ENCODE results near the gene TMEM156.

Gene TMEM156

DNA sequence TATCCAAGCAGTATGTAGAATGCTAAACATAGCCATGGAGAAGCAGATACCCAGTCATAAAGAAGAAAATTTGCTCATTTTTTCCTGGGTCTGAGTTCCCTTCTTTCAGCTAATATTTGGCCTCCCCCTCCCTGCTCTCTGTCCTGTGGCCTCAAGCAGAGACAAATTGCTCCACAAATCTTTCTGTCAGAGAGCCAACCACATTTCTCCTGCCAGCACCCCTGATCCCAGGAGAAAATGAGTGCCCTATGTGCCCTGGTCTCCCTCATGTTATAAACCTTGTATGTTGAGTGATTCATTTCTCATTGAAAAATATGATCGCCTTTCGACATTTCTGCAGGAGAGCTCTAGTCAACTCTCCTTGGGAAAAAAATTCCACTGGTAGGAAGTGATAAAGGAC is 82.0 kb downstream of the TMEM156 start:
- Histone ChIP-seq H3K4ac (ENCODE audit: low read depth, low read length) (no peak overlapping the region), H3K9me3 (ENCODE audit: insufficient read depth, low read depth, low read length) (peaks cover under 1% of the 10 kb centered on the region), H3K27ac (ENCODE audit: low read depth, low read length) (no peak overlapping the region), H2BK12ac (ENCODE audit: low read length) (no peak overlapping the region), H2BK5ac (ENCODE audit: low read depth, low read length, poor library complexity) (no peak overlapping the region), H3K79me2 (ENCODE audit: control insufficient read depth, insufficient read depth, low read length, poor library complexity) (no peaks in the 10 kb centered on the region), H3K18ac (ENCODE audit: low read length) (no peak overlapping the region), H3K27me3 (ENCODE audit: insufficient read depth, low read length) (no peaks in the 10 kb centered on the region), H3K79me1 (ENCODE audit: low read length) (no peaks in the 10 kb centered on the region), H2BK120ac (ENCODE audit: insufficient read depth, low read length, poor library complexity) (no peak overlapping the region), H3K23ac (ENCODE audit: low read length) (no peak overlapping the region), H4K12ac (ENCODE audit: low read depth, low read length) (no peak overlapping the region), H4K91ac (ENCODE audit: low read depth, low read length) (no peak overlapping the region), H4K8ac (ENCODE audit: low read depth, low read length) (no peak overlapping the region), H3K14ac (ENCODE audit: low read length) (no peak overlapping the region), H2AK5ac (ENCODE audit: low read length) (no peak overlapping the region), H3K4me1 (ENCODE audit: control insufficient read depth in 1 of 2, insufficient read depth in 2 of 2, low read length in 2 of 2) (no peaks in the 10 kb centered on the region), H3K4me2 (ENCODE audit: low read length) (no peak overlapping the region), H3K36me3 (ENCODE audit: control insufficient read depth in 1 of 2, insufficient read depth in 2 of 2, low read length in 2 of 2) (peaks cover 2% of the 10 kb centered on the region in 2 experiments), H3K9ac (ENCODE audit: low read length) (no peak overlapping the region), H3K4me3 (ENCODE audit: low read depth, low read length) (no peak overlapping the region), H2AFZ (ENCODE audit: insufficient read depth, low read length, poor library complexity) (no peak overlapping the region)
- WGBS (ENCODE audit: extremely low coverage, insufficient coverage, insufficient read length) = no CpG with 5 or more reads among the region's 2 CpGs
- DNase-seq = no peak

DNA sequence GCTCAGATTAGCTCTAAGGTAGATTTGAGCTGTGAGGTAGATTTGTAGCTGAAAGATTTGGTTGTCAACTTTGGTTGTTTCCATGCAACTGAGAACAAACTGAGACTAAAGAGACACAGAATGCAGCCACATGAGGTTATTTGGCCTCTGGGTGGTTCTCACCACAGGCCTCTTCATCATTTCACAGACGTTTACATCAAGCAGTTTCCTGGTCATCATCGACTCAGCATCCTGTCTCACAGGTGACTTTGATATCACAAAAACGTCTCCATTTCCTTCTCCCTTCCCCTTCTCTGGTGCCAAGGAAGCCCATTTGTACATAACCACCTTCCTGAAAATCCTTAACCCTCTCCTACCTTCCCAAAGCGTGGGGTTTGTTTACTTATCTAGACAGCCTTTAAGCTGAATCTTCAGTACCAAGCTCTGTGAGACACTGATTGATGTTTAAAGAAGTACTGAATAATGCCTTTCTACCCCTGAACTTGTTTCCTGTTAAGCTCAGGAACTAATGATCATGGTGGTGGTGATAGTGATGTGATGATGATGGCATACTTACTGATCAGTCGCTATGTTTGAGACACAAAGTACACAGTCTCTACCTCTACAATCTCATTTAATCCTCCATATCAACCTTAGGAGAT is 82.7 kb downstream of the TMEM156 start:
- H3K23ac ChIP-seq (ENCODE audit: low read length) = no peak overlapping the region
- H3K27ac ChIP-seq (ENCODE audit: low read depth, low read length) = no peak overlapping the region
- no peak overlapping the region for H2AK5ac ChIP-seq (ENCODE audit: low read length)
- WGBS (ENCODE audit: extremely low coverage, insufficient coverage, insufficient read length) = no CpG with 5 or more reads among the region's 5 CpGs
- no peak overlapping the region for H4K91ac ChIP-seq (ENCODE audit: low read depth, low read length)
- H3K9me3 ChIP-seq (ENCODE audit: insufficient read depth, low read depth, low read length) = peaks cover 2% of the 10 kb centered on the region
- no peak overlapping the region for H3K14ac ChIP-seq (ENCODE audit: low read length)
- no peak overlapping the region for H4K12ac ChIP-seq (ENCODE audit: low read depth, low read length)
- no peak overlapping the region for H2BK12ac ChIP-seq (ENCODE audit: low read length)
- no peak overlapping the region for H2BK120ac ChIP-seq (ENCODE audit: insufficient read depth, low read length, poor library complexity)
- H2AFZ ChIP-seq (ENCODE audit: insufficient read depth, low read length, poor library complexity) = no peak overlapping the region
- no peak overlapping the region for H3K9ac ChIP-seq (ENCODE audit: low read length)
- H3K27me3 ChIP-seq (ENCODE audit: insufficient read depth, low read length) = no peaks in the 10 kb centered on the region
- peaks cover 4 to 5% of the 10 kb centered on the region in 2 experiments for H3K36me3 ChIP-seq (ENCODE audit: control insufficient read depth in 1 of 2, insufficient read depth in 2 of 2, low read length in 2 of 2)
- H4K8ac ChIP-seq (ENCODE audit: low read depth, low read length) = no peak overlapping the region
- no peak overlapping the region for H3K4me2 ChIP-seq (ENCODE audit: low read length)
- no peak overlapping the region for H2BK5ac ChIP-seq (ENCODE audit: low read depth, low read length, poor library complexity)
- H3K79me2 ChIP-seq (ENCODE audit: control insufficient read depth, insufficient read depth, low read length, poor library complexity) = no peaks in the 10 kb centered on the region
- no peaks in the 10 kb centered on the region for H3K79me1 ChIP-seq (ENCODE audit: low read length)
- no peak overlapping the region for H3K18ac ChIP-seq (ENCODE audit: low read length)
- no peaks in the 10 kb centered on the region for H3K4me1 ChIP-seq (ENCODE audit: control insufficient read depth in 1 of 2, insufficient read depth in 2 of 2, low read length in 2 of 2)
- no peak overlapping the region for H3K4ac ChIP-seq (ENCODE audit: low read depth, low read length)
- no peak overlapping the region for H3K4me3 ChIP-seq (ENCODE audit: low read depth, low read length)
- DNase-seq = no peak

DNA sequence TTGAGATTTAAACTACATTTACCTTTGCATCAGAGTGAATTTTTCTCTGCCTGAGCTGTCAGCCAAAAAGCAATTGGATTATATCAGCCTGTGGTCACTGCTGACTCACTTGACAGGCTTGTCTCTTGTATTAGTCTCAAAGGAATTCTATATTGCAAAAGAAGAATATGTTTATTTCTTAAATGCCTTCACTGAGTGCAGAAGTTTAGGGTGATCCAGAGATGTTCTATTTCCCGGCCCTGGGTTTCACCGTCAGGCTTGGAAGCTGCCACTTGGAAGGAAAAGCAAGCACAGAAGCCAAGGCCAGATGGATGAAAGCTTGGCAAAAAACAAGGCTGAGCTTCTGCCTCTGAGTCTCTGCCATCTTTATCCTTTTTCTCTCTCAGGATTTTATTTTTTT is 83.7 kb downstream of the TMEM156 start:
- Histone ChIP-seq H3K4me2 (ENCODE audit: low read length) (no peak overlapping the region), H3K9me3 (ENCODE audit: insufficient read depth, low read depth, low read length) (peaks cover 2% of the 10 kb centered on the region), H2BK5ac (ENCODE audit: low read depth, low read length, poor library complexity) (no peak overlapping the region), H3K18ac (ENCODE audit: low read length) (no peak overlapping the region), H3K27me3 (ENCODE audit: insufficient read depth, low read length) (no peaks in the 10 kb centered on the region), H3K9ac (ENCODE audit: low read length) (no peak overlapping the region), H2BK12ac (ENCODE audit: low read length) (no peak overlapping the region), H4K91ac (ENCODE audit: low read depth, low read length) (no peak overlapping the region), H2AFZ (ENCODE audit: insufficient read depth, low read length, poor library complexity) (no peak overlapping the region), H2BK120ac (ENCODE audit: insufficient read depth, low read length, poor library complexity) (no peak overlapping the region), H3K79me1 (ENCODE audit: low read length) (no peaks in the 10 kb centered on the region), H3K4me3 (ENCODE audit: low read depth, low read length) (no peak overlapping the region), H3K4me1 (ENCODE audit: control insufficient read depth in 1 of 2, insufficient read depth in 2 of 2, low read length in 2 of 2) (no peaks in the 10 kb centered on the region), H3K79me2 (ENCODE audit: control insufficient read depth, insufficient read depth, low read length, poor library complexity) (no peaks in the 10 kb centered on the region), H3K36me3 (ENCODE audit: control insufficient read depth in 1 of 2, insufficient read depth in 2 of 2, low read length in 2 of 2) (peaks cover 8 to 10% of the 10 kb centered on the region in 2 experiments), H3K14ac (ENCODE audit: low read length) (no peak overlapping the region), H3K4ac (ENCODE audit: low read depth, low read length) (no peak overlapping the region), H2AK5ac (ENCODE audit: low read length) (no peak overlapping the region), H4K8ac (ENCODE audit: low read depth, low read length) (no peak overlapping the region), H3K27ac (ENCODE audit: low read depth, low read length) (no peak overlapping the region), H3K23ac (ENCODE audit: low read length) (no peak overlapping the region), H4K12ac (ENCODE audit: low read depth, low read length) (no peak overlapping the region)
- no CpG with 5 or more reads among the region's 2 CpGs for WGBS (ENCODE audit: extremely low coverage, insufficient coverage, insufficient read length)
- peak; percentile 61 to 75 for DNase-seq

- Histone ChIP-seq H2BK120ac (ENCODE audit: insufficient read depth, low read length, poor library complexity) (no peak overlapping the region), H3K4me1 (ENCODE audit: control insufficient read depth in 1 of 2, insufficient read depth in 2 of 2, low read length in 2 of 2) (no peaks in the 10 kb centered on the region), H4K8ac (ENCODE audit: low read depth, low read length) (no peak overlapping the region), H3K4me3 (ENCODE audit: low read depth, low read length) (no peak overlapping the region), H4K91ac (ENCODE audit: low read depth, low read length) (no peak overlapping the region), H3K18ac (ENCODE audit: low read length) (no peak overlapping the region), H2BK5ac (ENCODE audit: low read depth, low read length, poor library complexity) (no peak overlapping the region), H2BK12ac (ENCODE audit: low read length) (no peak overlapping the region), H3K79me2 (ENCODE audit: control insufficient read depth, insufficient read depth, low read length, poor library complexity) (no peaks in the 10 kb centered on the region), H3K14ac (ENCODE audit: low read length) (no peak overlapping the region), H3K23ac (ENCODE audit: low read length) (no peak overlapping the region), H3K4me2 (ENCODE audit: low read length) (no peak overlapping the region), H3K9ac (ENCODE audit: low read length) (no peak overlapping the region), H4K12ac (ENCODE audit: low read depth, low read length) (no peak overlapping the region), H3K79me1 (ENCODE audit: low read length) (no peaks in the 10 kb centered on the region), H3K9me3 (ENCODE audit: insufficient read depth, low read depth, low read length) (peaks cover 2% of the 10 kb centered on the region), H3K27me3 (ENCODE audit: insufficient read depth, low read length) (no peaks in the 10 kb centered on the region), H2AK5ac (ENCODE audit: low read length) (no peak overlapping the region), H3K4ac (ENCODE audit: low read depth, low read length) (no peak overlapping the region), H3K27ac (ENCODE audit: low read depth, low read length) (no peak overlapping the region), H2AFZ (ENCODE audit: insufficient read depth, low read length, poor library complexity) (no peak overlapping the region), H3K36me3 (ENCODE audit: control insufficient read depth in 1 of 2, insufficient read depth in 2 of 2, low read length in 2 of 2) (peaks cover 14 to 17% of the 10 kb centered on the region in 2 experiments)
- peak in 1 of 2 donors; percentile 5 for DNase-seq
- WGBS (ENCODE audit: extremely low coverage, insufficient coverage, insufficient read length) = no CpG with 5 or more reads among the region's 3 CpGs
These were observed 85.3 kb downstream of the TMEM156 start for GRCh38 chr4:38946919-38947318.

Data from trophoblast cell (in vitro differentiated cells and primary cell).